Stimulated activated CD4-positive, alpha-beta T cell treated with anti-CD3 and anti-CD28 coated beads, Interleukin-15, amount 100 ng/mL, for 24 hours (primary cell): ENCODE results near the gene VPREB3.

Source experiments
- DNase-seq: peaks from one replicate; pipeline ENCODE4 v3.0.0-alpha.2; 2020

VPREB3 gene

GRCh38 chr22:23754220-23754919 lies at the start of gene VPREB3:
Gene VPREB3, minus strand, starts transcription at chr22:23754425. Its CDS starts 62 bp downstream, at chr22:23754363.
- no peak for DNase-seq

GRCh38 chr22:23803001-23803819 lies 49.0 kb upstream of the VPREB3 start:
- no peak for DNase-seq

- no peak for DNase-seq
Observed at GRCh38 chr22:23801886-23802377, 47.7 kb upstream of the VPREB3 start.

- no peak for DNase-seq
Observed at GRCh38 chr22:23801238-23801821, 47.1 kb upstream of the VPREB3 start.

- no peak for DNase-seq
Observed at GRCh38 chr22:23800297-23801237, 46.3 kb upstream of the VPREB3 start.

- no peak for DNase-seq
Observed at GRCh38 chr22:23796461-23796860, 42.2 kb upstream of the VPREB3 start.

- DNase-seq, result no peak
Observed at GRCh38 chr22:23793326-23793725, 39.1 kb upstream of the VPREB3 start.

GRCh38 chr22:23791738-23792645 lies 37.8 kb upstream of the VPREB3 start:
- no peak for DNase-seq

GRCh38 chr22:23790819-23791737 lies 36.9 kb upstream of the VPREB3 start:
- no peak for DNase-seq

GRCh38 chr22:23789638-23790037 lies 35.4 kb upstream of the VPREB3 start:
- DNase-seq, result no peak

- DNase-seq, result no peak
Observed at GRCh38 chr22:23789121-23789520, 34.9 kb upstream of the VPREB3 start.

- DNase-seq, result no peak
Observed at GRCh38 chr22:23787910-23788309, 33.7 kb upstream of the VPREB3 start.

- no peak for DNase-seq
Observed at GRCh38 chr22:23787600-23787896, 33.3 kb upstream of the VPREB3 start.

GRCh38 chr22:23786752-23787599 lies 32.8 kb upstream of the VPREB3 start, which contains the start of gene SMARCB1:
Gene SMARCB1, plus strand, starts transcription at chr22:23786966. Its CDS starts 204 bp downstream, at chr22:23787170.
- peak; percentile 91 for DNase-seq

GRCh38 chr22:23786261-23786710 lies 32.1 kb upstream of the VPREB3 start:
- DNase-seq, result no peak

- DNase-seq, result no peak
Observed at GRCh38 chr22:23784215-23784732, 30.0 kb upstream of the VPREB3 start.

GRCh38 chr22:23783265-23784150 lies 29.3 kb upstream of the VPREB3 start:
- no peak for DNase-seq

- DNase-seq, result no peak
Observed at GRCh38 chr22:23782703-23783102, 28.5 kb upstream of the VPREB3 start.
